Neural progenitor cell (in vitro differentiated cells): Measurements from ENCODE around the gene ROR2. TPM values are rescaled to one million over a fixed set of nuclear protein-coding genes. Genes with fewer than 3 reads are reported as not detected.

ENCODE experiments used
- DNase-seq: peaks from one replicate; pipeline ENCODE4 v3.0.0-alpha.2; 2016; ENCODE audit warnings: low spot score
- H2AFZ ChIP-seq: fragments of 200-600 bp; sonication (generic); replicated peaks from 2 replicates; pipeline ENCODE4 v1.6.1; 2016; ENCODE audit warnings: antibody characterized with exemption
- H3F3A ChIP-seq: fragments of 200-600 bp; sonication (generic); 2 replicates; pipeline ENCODE4 v1.6.1; 2016; ENCODE audit warnings: antibody characterized with exemption, low read depth
- H3K27ac ChIP-seq: fragments of 200-600 bp; sonication (generic); 2 replicates; pipeline ENCODE4 v1.5.1; 2016; ENCODE audit warnings: mild to moderate bottlenecking
- H3K27me3 ChIP-seq: fragments of 200-600 bp; sonication (generic); 2 replicates; pipeline ENCODE4 v1.6.1; 2016; ENCODE audit warnings: mild to moderate bottlenecking, moderate library complexity
- H3K36me3 ChIP-seq: fragments of 200-600 bp; sonication (generic); 2 replicates; pipeline ENCODE4 v1.5.1; 2016
- H3K4me1 ChIP-seq: fragments of 200-600 bp; sonication (generic); 2 replicates; pipeline ENCODE4 v1.6.1; 2016; ENCODE audit warnings: mixed run types
- H3K4me2 ChIP-seq: fragments of 200-600 bp; sonication (generic); 2 replicates; pipeline ENCODE4 v1.6.1; 2016
- H3K4me3 ChIP-seq: fragments of 200-600 bp; sonication (generic); 2 replicates; pipeline ENCODE4 v1.5.1; 2016
- H3K79me2 ChIP-seq: fragments of 200-600 bp; sonication (generic); 2 replicates; pipeline ENCODE4 v1.6.1; 2016; ENCODE audit warnings: low read depth
- H3K9ac ChIP-seq: fragments of 200-600 bp; sonication (generic); 2 replicates; pipeline ENCODE4 v1.6.1; 2016
- H3K9me3 ChIP-seq: fragments of 200-600 bp; sonication (generic); 2 replicates; pipeline ENCODE4 v1.5.1; 2016; ENCODE audit warnings: low read depth
- H4K20me1 ChIP-seq: fragments of 200-600 bp; sonication (generic); 2 replicates; pipeline ENCODE4 v1.6.1; 2016; ENCODE audit warnings: low read depth
- H3K27ac Mint-ChIP-seq: 3 replicates; pipeline ENCODE4 v1.8.0; 2021; ENCODE audit warnings: mixed read lengths
- H3K27me3 Mint-ChIP-seq: 2 replicates; pipeline ENCODE4 v1.8.0; 2022; ENCODE audit warnings: low read depth, mild to moderate bottlenecking, inconsistent platforms, moderate library complexity, mixed read lengths; ENCODE audit not compliant: insufficient read depth
- H3K36me3 Mint-ChIP-seq: 3 replicates; pipeline ENCODE4 v1.8.0; 2021; ENCODE audit warnings: mixed read lengths
- H3K4me1 Mint-ChIP-seq: 3 replicates; pipeline ENCODE4 v1.8.0; 2021; ENCODE audit warnings: mixed read lengths
- H3K4me3 Mint-ChIP-seq: 3 replicates; pipeline ENCODE4 v1.8.0; 2021; ENCODE audit warnings: mild to moderate bottlenecking, moderate library complexity, mixed read lengths
- H3K9me3 Mint-ChIP-seq: 3 replicates; pipeline ENCODE4 v1.8.0; 2020; ENCODE audit warnings: mixed read lengths
- EZH2 ChIP-seq: fragments of 200-600 bp; sonication (generic); IDR thresholded peaks from 2 replicates; pipeline ENCODE4 v1.6.1; 2017; ENCODE audit warnings: antibody characterized with exemption, mild to moderate bottlenecking, moderate library complexity
- EZH2phosphoT487 ChIP-seq: fragments of 200-600 bp; sonication (generic); IDR thresholded peaks from 2 replicates; pipeline ENCODE4 v1.6.1; 2017; ENCODE audit warnings: antibody characterized with exemption
- total RNA-seq: library from RNA; depleted of rRNA; stranded (reverse); fragments of >200 nt; gene quantifications from 2 replicates; pipeline ENCODE4 v1.2.3, GENCODE V29; 2015; ENCODE audit warnings: low replicate concordance
- TF ChIP-seq, protein P1 (sequence below): fragments of 200-600 bp; sonication (generic); IDR thresholded peaks from 2 replicates; pipeline ENCODE4 v1.5.1; 2017; ENCODE audit warnings: antibody characterized with exemption, mild to moderate bottlenecking

Gene ROR2
- total RNA-seq, 1 donor from 2014 or later, result 20.1 TPM

DNA sequence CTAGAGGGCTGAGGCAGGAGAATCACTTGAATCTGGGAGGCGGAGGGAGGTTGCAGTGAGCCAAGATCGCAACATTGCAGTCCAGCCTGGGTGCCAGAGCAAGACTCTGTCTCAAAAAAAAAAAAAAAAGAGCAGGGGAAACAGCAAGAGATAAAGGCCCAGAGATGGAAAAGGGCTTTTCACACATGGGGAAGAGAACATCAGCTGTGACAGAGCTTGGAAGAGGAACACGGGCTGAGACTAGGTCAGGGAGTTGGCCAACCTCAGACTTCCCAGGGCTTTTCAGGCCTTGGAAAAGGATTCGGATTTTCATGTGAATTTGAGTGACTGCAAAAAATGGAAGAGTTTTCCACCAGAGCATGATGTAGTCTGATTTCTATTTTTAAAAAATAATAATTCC, 294.4 kb downstream of the ROR2 start:
- no peaks in the 10 kb centered on the region for H3K27me3 ChIP-seq
- no peak overlapping the region for H3K9ac ChIP-seq
- peaks cover 2% of the 10 kb centered on the region for H3K4me1 Mint-ChIP-seq
- no peaks in the 10 kb centered on the region for H3K4me1 ChIP-seq
- no peaks in the 10 kb centered on the region for H3K79me2 ChIP-seq
- H2AFZ ChIP-seq, result no peak overlapping the region
- no peaks in the 10 kb centered on the region for H3F3A ChIP-seq
- H3K4me2 ChIP-seq, result no peak overlapping the region
- H3K36me3 Mint-ChIP-seq, result no peaks in the 10 kb centered on the region
- no peaks in the 10 kb centered on the region for H3K36me3 ChIP-seq
- no peak for TF ChIP-seq EZH2
- TF ChIP-seq EZH2phosphoT487, result no peak
- TF ChIP-seq, protein P1, sequence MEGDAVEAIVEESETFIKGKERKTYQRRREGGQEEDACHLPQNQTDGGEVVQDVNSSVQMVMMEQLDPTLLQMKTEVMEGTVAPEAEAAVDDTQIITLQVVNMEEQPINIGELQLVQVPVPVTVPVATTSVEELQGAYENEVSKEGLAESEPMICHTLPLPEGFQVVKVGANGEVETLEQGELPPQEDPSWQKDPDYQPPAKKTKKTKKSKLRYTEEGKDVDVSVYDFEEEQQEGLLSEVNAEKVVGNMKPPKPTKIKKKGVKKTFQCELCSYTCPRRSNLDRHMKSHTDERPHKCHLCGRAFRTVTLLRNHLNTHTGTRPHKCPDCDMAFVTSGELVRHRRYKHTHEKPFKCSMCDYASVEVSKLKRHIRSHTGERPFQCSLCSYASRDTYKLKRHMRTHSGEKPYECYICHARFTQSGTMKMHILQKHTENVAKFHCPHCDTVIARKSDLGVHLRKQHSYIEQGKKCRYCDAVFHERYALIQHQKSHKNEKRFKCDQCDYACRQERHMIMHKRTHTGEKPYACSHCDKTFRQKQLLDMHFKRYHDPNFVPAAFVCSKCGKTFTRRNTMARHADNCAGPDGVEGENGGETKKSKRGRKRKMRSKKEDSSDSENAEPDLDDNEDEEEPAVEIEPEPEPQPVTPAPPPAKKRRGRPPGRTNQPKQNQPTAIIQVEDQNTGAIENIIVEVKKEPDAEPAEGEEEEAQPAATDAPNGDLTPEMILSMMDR, result no peak
- H3K9me3 Mint-ChIP-seq, result no peaks in the 10 kb centered on the region
- no peak overlapping the region for H3K27ac ChIP-seq
- no peak for DNase-seq
- H3K27me3 Mint-ChIP-seq, result peaks cover 6% of the 10 kb centered on the region
- H3K9me3 ChIP-seq, result no peaks in the 10 kb centered on the region
- no peak overlapping the region for H3K27ac Mint-ChIP-seq
- no peak overlapping the region for H3K4me3 Mint-ChIP-seq
- no peaks in the 10 kb centered on the region for H4K20me1 ChIP-seq
- H3K4me3 ChIP-seq, result no peak overlapping the region

DNA sequence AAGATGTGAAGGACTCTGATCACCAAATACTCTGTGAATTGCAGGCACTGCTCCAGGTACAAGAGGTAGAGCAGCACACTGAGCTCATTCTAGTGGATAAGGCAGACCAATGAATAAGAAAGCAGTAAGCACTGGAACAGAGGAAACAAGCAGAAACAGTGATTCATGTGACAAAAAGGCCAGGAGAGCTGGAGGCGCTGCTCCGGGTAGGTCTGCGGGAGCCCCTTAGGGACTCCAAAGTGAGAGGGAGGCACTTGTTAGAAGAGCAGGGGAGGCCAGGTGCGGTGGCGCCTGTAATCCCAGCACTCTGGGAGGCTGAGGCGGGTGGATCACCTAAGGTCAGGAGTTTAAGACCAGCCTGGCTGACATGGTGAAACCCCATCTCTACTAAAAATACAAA, 294.8 kb downstream of the ROR2 start:
- H3K79me2 ChIP-seq, result no peaks in the 10 kb centered on the region
- H4K20me1 ChIP-seq, result no peaks in the 10 kb centered on the region
- no peak for TF ChIP-seq EZH2
- no peak for TF ChIP-seq EZH2phosphoT487
- TF ChIP-seq, protein P1, result no peak
- H3K4me1 ChIP-seq, result no peaks in the 10 kb centered on the region
- no peak for DNase-seq
- no peak overlapping the region for H3K4me3 ChIP-seq
- Mint-ChIP-seq H3K4me3 (no peak overlapping the region), H3K9me3 (no peaks in the 10 kb centered on the region), H3K4me1 (peaks cover 2% of the 10 kb centered on the region), H3K27me3 (peaks cover 6% of the 10 kb centered on the region), H3K27ac (no peak overlapping the region), H3K36me3 (no peaks in the 10 kb centered on the region)
- H3F3A ChIP-seq, result no peaks in the 10 kb centered on the region
- no peak overlapping the region for H3K27ac ChIP-seq
- no peaks in the 10 kb centered on the region for H3K36me3 ChIP-seq
- H3K9ac ChIP-seq, result no peak overlapping the region
- no peak overlapping the region for H3K4me2 ChIP-seq
- H3K27me3 ChIP-seq, result no peaks in the 10 kb centered on the region
- no peaks in the 10 kb centered on the region for H3K9me3 ChIP-seq
- H2AFZ ChIP-seq, result no peak overlapping the region

DNA sequence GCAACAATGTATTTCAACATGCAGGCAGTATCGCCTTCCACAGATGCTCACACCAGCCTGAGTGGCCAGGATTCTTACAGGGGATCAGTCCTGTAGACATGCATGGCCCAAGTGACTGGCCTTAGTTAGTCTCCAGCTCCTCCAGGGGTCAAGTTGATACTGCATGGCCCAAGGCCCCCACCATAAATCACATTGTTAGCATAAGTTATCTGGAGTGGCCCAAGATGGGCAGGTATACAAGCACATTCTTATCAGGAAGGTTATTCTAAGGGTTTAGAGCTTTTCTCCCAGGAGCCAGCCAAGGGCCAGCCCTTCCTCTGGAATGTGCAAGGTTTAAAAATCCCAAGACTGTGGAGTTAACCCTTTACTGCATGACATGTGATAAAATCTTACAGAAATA, 295.5 kb downstream of the ROR2 start:
- H3K27me3 Mint-ChIP-seq, result peaks cover 6% of the 10 kb centered on the region
- H3K4me1 Mint-ChIP-seq, result peaks cover 2% of the 10 kb centered on the region
- TF ChIP-seq EZH2phosphoT487, result no peak
- TF ChIP-seq EZH2, result no peak
- TF ChIP-seq, protein P1, result no peak
- H3K4me1 ChIP-seq, result no peaks in the 10 kb centered on the region
- H3K79me2 ChIP-seq, result no peaks in the 10 kb centered on the region
- no peak overlapping the region for H3K9ac ChIP-seq
- DNase-seq, result no peak
- no peak overlapping the region for H3K4me3 Mint-ChIP-seq
- H4K20me1 ChIP-seq, result no peaks in the 10 kb centered on the region
- no peak overlapping the region for H2AFZ ChIP-seq
- no peaks in the 10 kb centered on the region for H3K36me3 ChIP-seq
- no peak overlapping the region for H3K27ac Mint-ChIP-seq
- H3K4me3 ChIP-seq, result no peak overlapping the region
- H3K9me3 Mint-ChIP-seq, result no peaks in the 10 kb centered on the region
- no peaks in the 10 kb centered on the region for H3K9me3 ChIP-seq
- H3K4me2 ChIP-seq, result no peak overlapping the region
- no peaks in the 10 kb centered on the region for H3K36me3 Mint-ChIP-seq
- no peaks in the 10 kb centered on the region for H3F3A ChIP-seq
- H3K27ac ChIP-seq, result no peak overlapping the region
- H3K27me3 ChIP-seq, result no peaks in the 10 kb centered on the region
